ENCODE data around the gene LMO4. TPM values are rescaled to one million over a fixed set of nuclear protein-coding genes. Genes with fewer than 3 reads are reported as not detected.

The LMO4 gene
- polyA plus RNA-seq, 1 donor (not counting 4 experiments of a cell fraction or from before 2014, with no cell fraction given), result 33.4 TPM

DNA sequence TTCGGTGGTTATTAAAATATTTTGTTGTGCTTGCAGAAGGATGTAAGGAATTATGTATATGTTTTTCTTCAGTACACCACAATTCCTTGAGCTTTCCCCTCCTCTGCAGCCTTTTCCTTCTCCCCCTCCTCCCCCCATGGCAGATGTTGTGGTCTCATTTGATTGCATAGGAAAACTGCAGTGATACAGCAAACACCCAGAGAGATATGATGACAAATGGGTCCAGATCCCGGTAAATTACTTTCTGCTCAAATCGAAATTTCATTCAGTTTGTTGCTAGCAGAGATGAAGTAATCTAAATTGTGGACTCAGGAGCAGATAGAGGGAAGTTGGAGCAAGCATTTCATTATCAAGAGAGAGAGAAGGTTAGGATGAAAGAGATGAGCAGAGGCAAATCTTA lies 9.9 kb downstream of the LMO4 start:
- no peak for DNase-seq (ENCODE audit: low read depth, low spot score)
- Histone ChIP-seq H3K79me2 (ENCODE audit: control insufficient read depth, insufficient read depth, low read length) (peaks cover 32% of the 10 kb centered on the region), H4K20me1 (ENCODE audit: control insufficient read depth, extremely low read depth, insufficient read depth, low read length) (no peaks in the 10 kb centered on the region), H3K4me2 (ENCODE audit: control insufficient read depth, extremely low read depth, insufficient read depth, low read depth, low read length) (no peak overlapping the region), H3K9me3 (ENCODE audit: control insufficient read depth, low read depth, low read length) (no peaks in the 10 kb centered on the region), H3K9ac (ENCODE audit: control insufficient read depth, extremely low read depth, insufficient read depth, low read length) (no peak overlapping the region), H2AFZ (ENCODE audit: control insufficient read depth, low read length) (no peak overlapping the region), H3K36me3 (ENCODE audit: control insufficient read depth in 2 of 2, extremely low read depth in 1 of 2, insufficient read depth in 2 of 2, low read length in 2 of 2) (peaks cover 5 to 18% of the 10 kb centered on the region in 2 experiments), H3K27ac (ENCODE audit: control insufficient read depth, insufficient read depth, low read length) (no peak overlapping the region), H3K4me1 (ENCODE audit: control insufficient read depth, extremely low read depth, insufficient read depth, low read length) (peaks cover 16% of the 10 kb centered on the region), H3K27me3 (ENCODE audit: control insufficient read depth, extremely low read depth, insufficient read depth, low read length) (no peaks in the 10 kb centered on the region), H3K4me3 (ENCODE audit: control insufficient read depth in 2 of 3, extremely low read depth in 1 of 3, insufficient read depth in 2 of 3, low read depth in 1 of 3, low read length in 3 of 3) (no peak overlapping the region), H3K9me1 (ENCODE audit: control insufficient read depth, extremely low read depth, insufficient read depth, low read length) (peaks cover 3% of the 10 kb centered on the region)
- FAIRE-seq, result no peak
- dilution Hi-C loops (cut with MboI; ENCODE audit: extremely low pct_ligation_motif_present, low sequenced_read_pairs), result no loop called here
- TF ChIP-seq, protein P1, sequence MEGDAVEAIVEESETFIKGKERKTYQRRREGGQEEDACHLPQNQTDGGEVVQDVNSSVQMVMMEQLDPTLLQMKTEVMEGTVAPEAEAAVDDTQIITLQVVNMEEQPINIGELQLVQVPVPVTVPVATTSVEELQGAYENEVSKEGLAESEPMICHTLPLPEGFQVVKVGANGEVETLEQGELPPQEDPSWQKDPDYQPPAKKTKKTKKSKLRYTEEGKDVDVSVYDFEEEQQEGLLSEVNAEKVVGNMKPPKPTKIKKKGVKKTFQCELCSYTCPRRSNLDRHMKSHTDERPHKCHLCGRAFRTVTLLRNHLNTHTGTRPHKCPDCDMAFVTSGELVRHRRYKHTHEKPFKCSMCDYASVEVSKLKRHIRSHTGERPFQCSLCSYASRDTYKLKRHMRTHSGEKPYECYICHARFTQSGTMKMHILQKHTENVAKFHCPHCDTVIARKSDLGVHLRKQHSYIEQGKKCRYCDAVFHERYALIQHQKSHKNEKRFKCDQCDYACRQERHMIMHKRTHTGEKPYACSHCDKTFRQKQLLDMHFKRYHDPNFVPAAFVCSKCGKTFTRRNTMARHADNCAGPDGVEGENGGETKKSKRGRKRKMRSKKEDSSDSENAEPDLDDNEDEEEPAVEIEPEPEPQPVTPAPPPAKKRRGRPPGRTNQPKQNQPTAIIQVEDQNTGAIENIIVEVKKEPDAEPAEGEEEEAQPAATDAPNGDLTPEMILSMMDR (optimal IDR thresholded peaks at IDR 0.05 in 1 of 3, IDR thresholded peaks at IDR 0.05 in 1 of 3, conservative IDR thresholded peaks at IDR 0.05 in 1 of 3; ENCODE audit: extremely low read depth in 1 of 3, insufficient read depth in 2 of 3, low read length in 3 of 3), result no peak
- no peak for TF ChIP-seq EZH2 (IDR thresholded peaks at IDR 0.05; ENCODE audit: low read length)

DNA sequence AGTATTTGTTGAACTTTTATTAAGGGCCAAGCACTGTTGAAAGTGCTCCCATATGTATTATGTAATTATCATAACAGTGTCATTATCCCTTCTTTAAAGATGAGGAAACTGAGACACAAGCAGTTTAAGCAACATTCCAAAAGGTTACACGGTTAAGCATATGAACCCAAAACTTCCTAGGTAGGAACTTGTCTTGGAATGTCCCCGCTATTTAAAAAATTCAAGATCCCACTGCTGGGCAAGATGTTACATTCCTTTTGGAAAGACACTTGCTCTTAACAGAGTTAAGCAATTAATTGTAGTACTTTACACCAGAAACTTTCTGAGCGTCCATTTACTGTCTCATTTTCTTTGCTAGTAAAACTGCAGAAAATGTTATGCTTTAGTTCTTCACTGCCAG lies 15.6 kb downstream of the LMO4 start:
- no peak overlapping the region for H3K27ac ChIP-seq (ENCODE audit: control insufficient read depth, insufficient read depth, low read length)
- no peak overlapping the region for H3K9ac ChIP-seq (ENCODE audit: control insufficient read depth, extremely low read depth, insufficient read depth, low read length)
- peaks cover 11% of the 10 kb centered on the region for H3K4me1 ChIP-seq (ENCODE audit: control insufficient read depth, extremely low read depth, insufficient read depth, low read length)
- H3K27me3 ChIP-seq (ENCODE audit: control insufficient read depth, extremely low read depth, insufficient read depth, low read length), result no peaks in the 10 kb centered on the region
- H3K9me1 ChIP-seq (ENCODE audit: control insufficient read depth, extremely low read depth, insufficient read depth, low read length), result no peaks in the 10 kb centered on the region
- H3K9me3 ChIP-seq (ENCODE audit: control insufficient read depth, low read depth, low read length), result no peaks in the 10 kb centered on the region
- peaks cover 7 to 15% of the 10 kb centered on the region in 2 experiments for H3K36me3 ChIP-seq (ENCODE audit: control insufficient read depth in 2 of 2, extremely low read depth in 1 of 2, insufficient read depth in 2 of 2, low read length in 2 of 2)
- no peak for TF ChIP-seq EZH2 (IDR thresholded peaks at IDR 0.05; ENCODE audit: low read length)
- TF ChIP-seq, protein P1 (optimal IDR thresholded peaks at IDR 0.05 in 1 of 3, IDR thresholded peaks at IDR 0.05 in 1 of 3, conservative IDR thresholded peaks at IDR 0.05 in 1 of 3; ENCODE audit: extremely low read depth in 1 of 3, insufficient read depth in 2 of 3, low read length in 3 of 3), result no peak
- no peak overlapping the region for H3K4me2 ChIP-seq (ENCODE audit: control insufficient read depth, extremely low read depth, insufficient read depth, low read depth, low read length)
- no peak for FAIRE-seq
- H3K79me2 ChIP-seq (ENCODE audit: control insufficient read depth, insufficient read depth, low read length), result no peaks in the 10 kb centered on the region
- no peak overlapping the region for H2AFZ ChIP-seq (ENCODE audit: control insufficient read depth, low read length)
- DNase-seq (ENCODE audit: low read depth, low spot score), result no peak
- no peak overlapping the region for H3K4me3 ChIP-seq (ENCODE audit: control insufficient read depth in 2 of 3, extremely low read depth in 1 of 3, insufficient read depth in 2 of 3, low read depth in 1 of 3, low read length in 3 of 3)
- dilution Hi-C loops (cut with MboI; ENCODE audit: extremely low pct_ligation_motif_present, low sequenced_read_pairs), result no loop called here
- H4K20me1 ChIP-seq (ENCODE audit: control insufficient read depth, extremely low read depth, insufficient read depth, low read length), result no peaks in the 10 kb centered on the region
